ENCODE results near the gene NUDT4. TPM values are rescaled to one million over a fixed set of nuclear protein-coding genes. Genes with fewer than 3 reads are reported as not detected.
A peak's percentile ranks its signal among the peaks of the same experiment; 100 is the strongest.

NUDT4 gene
- total and polyA plus RNA-seq, 9 of the 15 experiments (the other 6 are each of a cell fraction or from before 2014, with no cell fraction given) = 38.1 to 164 (median 99.2) TPM

- ATAC-seq = 0 out of 3 replicates have a peak, but pooled peaks have one; percentile 5
- H3K4me2 ChIP-seq (ENCODE audit: insufficient read depth, low read length) = no peak overlapping the region
- H3K4me3 ChIP-seq = no peak overlapping the region
- no peaks in the 10 kb centered on the region; a peak in 1 of 5 replicates for H3K4me1 ChIP-seq (replicated peaks in 1 of 2; ENCODE audit: control insufficient read depth in 2 of 2, insufficient read depth in 2 of 2, low read length in 2 of 2)
- peaks cover 64% of the 10 kb centered on the region for H3K36me3 ChIP-seq (ENCODE audit: control insufficient read depth, insufficient read depth, low read length)
- TF ChIP-seq LCOR (CRISPR knock-in tag; IDR thresholded peaks at IDR 0.05) = 0 out of 2 replicates have a peak, but pooled peaks have one; percentile 21
- TF ChIP-seq POLR2B (IDR thresholded peaks at IDR 0.05; ENCODE audit: low read depth, partially characterized antibody) = peak; percentile 10
- peak; percentile 38; the same call in 1 of the 2 replicates for TF ChIP-seq SUPT5H (IDR thresholded peaks at IDR 0.05)
- TF ChIP-seq CHCHD3 (CRISPR knock-in tag; IDR thresholded peaks at IDR 0.05) = no peak
- TF ChIP-seq NFIC (IDR thresholded peaks at IDR 0.05) = peak; percentile 68
- TF ChIP-seq, protein P1, sequence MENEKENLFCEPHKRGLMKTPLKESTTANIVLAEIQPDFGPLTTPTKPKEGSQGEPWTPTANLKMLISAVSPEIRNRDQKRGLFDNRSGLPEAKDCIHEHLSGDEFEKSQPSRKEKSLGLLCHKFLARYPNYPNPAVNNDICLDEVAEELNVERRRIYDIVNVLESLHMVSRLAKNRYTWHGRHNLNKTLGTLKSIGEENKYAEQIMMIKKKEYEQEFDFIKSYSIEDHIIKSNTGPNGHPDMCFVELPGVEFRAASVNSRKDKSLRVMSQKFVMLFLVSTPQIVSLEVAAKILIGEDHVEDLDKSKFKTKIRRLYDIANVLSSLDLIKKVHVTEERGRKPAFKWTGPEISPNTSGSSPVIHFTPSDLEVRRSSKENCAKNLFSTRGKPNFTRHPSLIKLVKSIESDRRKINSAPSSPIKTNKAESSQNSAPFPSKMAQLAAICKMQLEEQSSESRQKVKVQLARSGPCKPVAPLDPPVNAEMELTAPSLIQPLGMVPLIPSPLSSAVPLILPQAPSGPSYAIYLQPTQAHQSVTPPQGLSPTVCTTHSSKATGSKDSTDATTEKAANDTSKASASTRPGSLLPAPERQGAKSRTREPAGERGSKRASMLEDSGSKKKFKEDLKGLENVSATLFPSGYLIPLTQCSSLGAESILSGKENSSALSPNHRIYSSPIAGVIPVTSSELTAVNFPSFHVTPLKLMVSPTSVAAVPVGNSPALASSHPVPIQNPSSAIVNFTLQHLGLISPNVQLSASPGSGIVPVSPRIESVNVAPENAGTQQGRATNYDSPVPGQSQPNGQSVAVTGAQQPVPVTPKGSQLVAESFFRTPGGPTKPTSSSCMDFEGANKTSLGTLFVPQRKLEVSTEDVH (IDR thresholded peaks at IDR 0.05; ENCODE audit: low read depth, partially characterized antibody) = peak; percentile 19
- H2AFZ ChIP-seq (ENCODE audit: low read depth, low read length) = no peak overlapping the region
- H3K9me1 ChIP-seq (ENCODE audit: control insufficient read depth, insufficient read depth, low read length) = no peaks in the 10 kb centered on the region
- H3K79me2 ChIP-seq (ENCODE audit: control insufficient read depth, insufficient read depth, low read length) = peaks cover 17% of the 10 kb centered on the region
- WGBS (ENCODE audit: insufficient coverage, low coverage, missing lambda C conversion rate) = 77% methylated on average over 6 of the region's 6 CpGs
- H3K27me3 ChIP-seq (ENCODE audit: control insufficient read depth in 2 of 2, insufficient read depth in 2 of 2, low read length in 2 of 2) = no peaks in the 10 kb centered on the region
- POLR2A ChIA-PET = interaction anchor here (0.7 to 1.3 kb wide), 5 partner anchors 13 to 695 kb away, joined by 3 to 6 read pairs (median 4); no protein-coding TSS in a partner anchor
- no peak for DNase-seq (ENCODE audit: extremely low read depth in 1 of 4, low spot score in 3 of 4)
- H3K9me3 ChIP-seq (replicated peaks; ENCODE audit: control insufficient read depth, insufficient read depth, low read depth, low read length) = no peaks in the 10 kb centered on the region
- in situ Hi-C loops (cut with MboI) = loop anchor here (25.0 kb wide), 2 partner anchors 420 to 620 kb away; no protein-coding TSS in a partner anchor
- intact Hi-C loops (cut with micrococcal nuclease) = no loop called here
- no peak for FAIRE-seq
- CTCF ChIA-PET (ENCODE audit: low intra/inter-chr PET ratio) = no interaction called here
- H3K9ac ChIP-seq (ENCODE audit: insufficient read depth in 1 of 2, low read depth in 2 of 2, low read length in 2 of 2) = no peak overlapping the region
- BruUV-seq (replicated peaks) = no TSS peak
- H4K20me1 ChIP-seq (replicated peaks; ENCODE audit: control insufficient read depth, insufficient read depth, low read length) = no peaks in the 10 kb centered on the region; the same call in 1 of the 2 replicates
- no peak overlapping the region for H3K27ac ChIP-seq (ENCODE audit: extremely low read depth, low read depth, low read length)
Measured at GRCh38 chr12:93407054-93407962, 29.6 kb downstream of the NUDT4 start.
